Prostate gland (tissue), 2 donors: ENCODE data around the gene AKAP13. TPM values are rescaled to one million over a fixed set of nuclear protein-coding genes. Genes with fewer than 3 reads are reported as not detected.

Experiments used
- DNase-seq: peaks from one replicate; pipeline ENCODE4 v3.0.0-alpha.2; 2019; ENCODE audit warnings: low spot score
- H3K27ac ChIP-seq, 2 donors: fragments of 200-600 bp; sonication (generic); 2 replicates each; pipeline ENCODE4 v1.5.1; 2017 to 2019
- H3K27me3 ChIP-seq: fragments of 200-600 bp; sonication (generic); replicated peaks from 2 replicates; pipeline ENCODE4 v1.5.1; 2019; ENCODE audit not compliant: insufficient read depth
- H3K36me3 ChIP-seq, 2 donors: fragments of 200-600 bp; sonication (generic); 1 replicate in 1 of 2; 2 replicates in 1 of 2; pipeline versions ENCODE4 v1.5.1 to v1.8.1; 2017 to 2019
- H3K4me1 ChIP-seq: fragments of 200-600 bp; sonication (generic); replicated peaks from 2 replicates; pipeline ENCODE4 v1.5.1; 2019
- H3K4me3 ChIP-seq, 2 donors: fragments of 200-600 bp; sonication (generic); 2 replicates each; pipeline ENCODE4 v1.5.1; 2017 to 2019
- H3K9me3 ChIP-seq: fragments of 200-600 bp; sonication (generic); 2 replicates; pipeline ENCODE4 v1.5.1; 2017
- CTCF ChIP-seq, 4 experiments: fragments of 200-600 bp in 2 of 4; fragments of 450-650 bp in 2 of 4; sonication (generic) in 2 of 4; IDR thresholded peaks; 1 replicate in 3 of 4; 2 replicates in 1 of 4; pipeline ENCODE4 v1.5.1; 2016 to 2019; ENCODE audit warnings: antibody characterized with exemption in 4 of 4, mild to moderate bottlenecking in 2 of 4, moderate library complexity in 2 of 4
- POLR2A ChIP-seq: fragments of 450-650 bp; IDR thresholded peaks from one replicate; pipeline ENCODE4 v1.6.1; 2016; ENCODE audit warnings: antibody characterized with exemption, mild to moderate bottlenecking
- POLR2AphosphoS5 ChIP-seq: sonication (generic); formaldehyde crosslinking; IDR thresholded peaks from one replicate; pipeline ENCODE4 v1.6.1; 2017; ENCODE audit warnings: antibody characterized with exemption
- WGBS: methylation state at CpG from one replicate; pipeline ENCODE4 v1.1.5; 2018; 5-methylcytosine and 5-hydroxymethylcytosine counted together
- intact Hi-C: fragments of 100-400 bp; cut with DNase I; formaldehyde crosslinking; loops from one replicate; pipeline ENCODE4 v1.14.2; 2022
- total RNA-seq, 2 donors: library from RNA; depleted of rRNA; stranded (reverse); fragments of >200 nt; gene quantifications; one replicate each; pipeline ENCODE4 v1.1.0, GENCODE V29; 2016

Gene AKAP13
- total RNA-seq, 2 donors from 2014 or later, result 102 to 195 TPM

GRCh38 chr15:85607141-85607806, 226.9 kb downstream of the AKAP13 start:
- no peak for DNase-seq
- TF ChIP-seq POLR2A (no peak), CTCF (IDR thresholded peaks at IDR 0.05) (no peak), POLR2AphosphoS5 (no peak)
- intact Hi-C loops, result no loop called here
- Histone ChIP-seq H3K27me3 (no peaks in the 10 kb centered on the region), H3K4me1 (no peaks in the 10 kb centered on the region), H3K36me3 (no peaks in the 10 kb centered on the region), H3K4me3 (no peak overlapping the region), H3K9me3 (no peaks in the 10 kb centered on the region), H3K27ac (peak overlapping the region in 1 of 2 donors; percentile 20)
- WGBS, result 10% methylated on average over 2 of the region's 2 CpGs

GRCh38 chr15:85607842-85608241, 227.4 kb downstream of the AKAP13 start:
- DNase-seq, result no peak
- no peak for TF ChIP-seq CTCF (IDR thresholded peaks at IDR 0.05)
- TF ChIP-seq POLR2A, result no peak
- TF ChIP-seq POLR2AphosphoS5, result peak; percentile 45
- Histone ChIP-seq H3K27ac (peak overlapping the region in 1 of 2 donors; percentile 20), H3K9me3 (no peaks in the 10 kb centered on the region), H3K4me1 (no peaks in the 10 kb centered on the region), H3K27me3 (no peaks in the 10 kb centered on the region), H3K36me3 (no peaks in the 10 kb centered on the region), H3K4me3 (no peak overlapping the region)
- intact Hi-C loops, result no loop called here
- 6% methylated on average over 1 of the region's 1 CpG for WGBS

GRCh38 chr15:85609492-85609891, 229.1 kb downstream of the AKAP13 start:
- Histone ChIP-seq H3K9me3 (no peaks in the 10 kb centered on the region), H3K36me3 (no peaks in the 10 kb centered on the region), H3K4me1 (no peaks in the 10 kb centered on the region), H3K4me3 (no peak overlapping the region), H3K27me3 (no peaks in the 10 kb centered on the region), H3K27ac (no peak overlapping the region)
- no peak for DNase-seq
- 93% methylated on average over 3 of the region's 3 CpGs for WGBS
- intact Hi-C loops, result no loop called here
- TF ChIP-seq POLR2AphosphoS5, result no peak

- Histone ChIP-seq H3K27me3 (no peaks in the 10 kb centered on the region), H3K9me3 (no peaks in the 10 kb centered on the region), H3K36me3 (no peaks in the 10 kb centered on the region), H3K4me1 (no peaks in the 10 kb centered on the region), H3K27ac (no peak overlapping the region), H3K4me3 (no peak overlapping the region)
- intact Hi-C loops, result no loop called here
- WGBS, result 94% methylated on average over 7 of the region's 7 CpGs
- TF ChIP-seq CTCF (IDR thresholded peaks at IDR 0.05) (no peak), POLR2AphosphoS5 (no peak), POLR2A (no peak)
- DNase-seq, result no peak
Measured at GRCh38 chr15:85611361-85611760, 231.0 kb downstream of the AKAP13 start.

- 30% methylated on average over 5 of the region's 5 CpGs for WGBS
- Histone ChIP-seq H3K27me3 (no peaks in the 10 kb centered on the region), H3K9me3 (no peaks in the 10 kb centered on the region), H3K27ac (no peak overlapping the region), H3K4me3 (no peak overlapping the region), H3K36me3 (no peaks in the 10 kb centered on the region), H3K4me1 (no peaks in the 10 kb centered on the region)
- no peak for TF ChIP-seq POLR2AphosphoS5
- TF ChIP-seq CTCF (IDR thresholded peaks at IDR 0.05), result no peak
- no peak for TF ChIP-seq POLR2A
- DNase-seq, result no peak
- intact Hi-C loops, result no loop called here
Measured at GRCh38 chr15:85614059-85614458, 233.7 kb downstream of the AKAP13 start.
